Stomach (tissue), 9 donors: ENCODE measurements around the gene C1orf21. TPM values are rescaled to one million over a fixed set of nuclear protein-coding genes. Genes with fewer than 3 reads are reported as not detected.

Source experiments
- DNase-seq, 2 donors: peaks; one replicate each; pipeline versions ENCODE4 v3.0.0 to v3.0.0-alpha.2; 2013 to 2019
- H3K27ac ChIP-seq, 5 donors: fragments of 200-600 bp in 4 of 5; sonication (generic) in 4 of 5; one replicate each; pipeline ENCODE4 v1.5.1; 2013 to 2019; ENCODE audit warnings: mild to moderate bottlenecking in 1 of 5, moderate library complexity in 1 of 5
- H3K27me3 ChIP-seq, 3 donors: fragments of 200-600 bp; sonication (generic); one replicate each; pipeline ENCODE4 v1.5.1; 2017 to 2019; ENCODE audit warnings: mixed run types in 1 of 3
- H3K36me3 ChIP-seq, 4 donors: fragments of 200-600 bp; sonication (generic); 1 replicate in 3 of 4; 2 replicates in 1 of 4; pipeline ENCODE4 v1.5.1; 2016 to 2019
- H3K4me1 ChIP-seq, 4 donors: fragments of 200-600 bp; sonication (generic); one replicate each; pipeline ENCODE4 v1.5.1; 2016 to 2019
- H3K4me3 ChIP-seq, 4 donors: fragments of 200-600 bp; sonication (generic) in 3 of 4; one replicate each; pipeline ENCODE4 v1.5.1; 2016 to 2019; ENCODE audit warnings: mild to moderate bottlenecking in 1 of 4
- H3K9me3 ChIP-seq, 4 donors: fragments of 200-600 bp; sonication (generic); one replicate each; pipeline ENCODE4 v1.5.1; 2016 to 2019
- EP300 ChIP-seq: sonication (generic); formaldehyde crosslinking; IDR thresholded peaks from one replicate; pipeline ENCODE4 v1.6.1; 2017; ENCODE audit warnings: antibody characterized with exemption
- POLR2A ChIP-seq, 4 donors: fragments of 450-650 bp; IDR thresholded peaks; one replicate each; pipeline ENCODE4 v1.6.1; 2016; ENCODE audit warnings: antibody characterized with exemption in 4 of 4, control low read depth in 2 of 4, mild to moderate bottlenecking in 1 of 4, moderate library complexity in 1 of 4
- POLR2AphosphoS5 ChIP-seq, 3 donors: sonication (generic); formaldehyde crosslinking; IDR thresholded peaks; one replicate each; pipeline ENCODE4 v1.6.1; 2016; ENCODE audit warnings: antibody characterized with exemption in 3 of 3
- WGBS, 5 donors: extraction: QIAGEN DNeasy Blood & Tissue Kit in 3 of 5; methylation state at CpG; one replicate each; pipeline versions ENCODE4 v1.1.5 to v1.1.7; 2013 to 2018; 5-methylcytosine and 5-hydroxymethylcytosine counted together
- intact Hi-C: fragments of 100-400 bp; cut with DNase I; formaldehyde crosslinking; loops from one replicate; pipeline ENCODE4 v1.15.1; 2023; ENCODE audit warnings: low total_unique reads
- polyA plus RNA-seq, 3 donors: library from polyadenylated mRNA; stranded (reverse); fragments of 200-250 nt; gene quantifications; one replicate each; pipeline ENCODE4 v1.2.3, GENCODE V29; 2013
- total RNA-seq, 5 donors: library from RNA; depleted of rRNA; stranded (reverse); fragments of >200 nt; gene quantifications; one replicate each; pipeline versions ENCODE4 v1.1.0 to v1.2.3, GENCODE V29; 2014 to 2016
- TF ChIP-seq, protein P1 (sequence below), 7 experiments: fragments of 450-650 bp in 4 of 7; fragments of 200-600 bp in 3 of 7; sonication (generic) in 3 of 7; IDR thresholded peaks; one replicate each; pipeline ENCODE4 v1.5.1; 2016 to 2019; ENCODE audit warnings: antibody characterized with exemption in 7 of 7, control low read depth in 2 of 7, mild to moderate bottlenecking in 1 of 7
- donor health status: healthy with polysubstance abuse.
- donor health status: Bipolar disorder and iron deficiency.
- donor health status: healthy.

Gene C1orf21
- total and polyA plus RNA-seq, 8 donors = 10.1 to 114 (median 37.4) TPM

DNA sequence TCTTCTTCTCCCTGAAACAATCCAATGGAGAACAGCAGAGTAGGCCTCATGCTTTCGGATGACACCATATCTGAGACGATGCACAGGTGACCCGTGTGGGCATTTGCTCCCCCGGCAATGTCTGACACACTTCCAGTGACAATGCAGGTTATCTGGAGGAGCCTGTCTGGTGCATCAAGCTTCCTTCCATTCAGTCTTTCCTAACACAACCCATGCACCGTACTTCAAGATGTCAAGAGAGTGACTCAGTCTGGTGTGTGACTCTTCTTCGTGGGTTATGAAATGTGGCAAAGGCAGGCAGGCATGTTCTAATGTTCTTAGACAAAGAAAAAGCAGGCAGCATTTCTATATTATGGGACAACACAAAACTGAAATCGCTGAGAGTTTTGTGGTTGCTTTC, 208.8 kb downstream of the C1orf21 start:
- no peak for DNase-seq
- Histone ChIP-seq H3K36me3 (no peaks in the 10 kb centered on the region), H3K27me3 (no peaks in the 10 kb centered on the region), H3K4me1 (peaks cover 0 to 20% (median 9%) of the 10 kb centered on the region in 4 donors), H3K9me3 (no peaks in the 10 kb centered on the region), H3K4me3 (no peak overlapping the region), H3K27ac (no peak overlapping the region)
- TF ChIP-seq POLR2A (IDR thresholded peaks at IDR 0.05) = no peak
- intact Hi-C loops = no loop called here
- WGBS, 5 donors = 81 to 94% (median 93%) methylated on average over 7 of the region's 7 CpGs

- Histone ChIP-seq H3K27me3 (no peaks in the 10 kb centered on the region), H3K9me3 (no peaks in the 10 kb centered on the region), H3K4me1 (peaks cover 0 to 15% (median 7%) of the 10 kb centered on the region in 4 donors), H3K27ac (no peak overlapping the region), H3K36me3 (no peaks in the 10 kb centered on the region), H3K4me3 (no peak overlapping the region)
- WGBS, 5 donors = 55 to 71% (median 61%) methylated on average over 8 of the region's 8 CpGs
- DNase-seq = no peak
- intact Hi-C loops = no loop called here
- no peak for TF ChIP-seq EP300
- TF ChIP-seq POLR2AphosphoS5 (IDR thresholded peaks at IDR 0.05) = no peak
- TF ChIP-seq, protein P1, sequence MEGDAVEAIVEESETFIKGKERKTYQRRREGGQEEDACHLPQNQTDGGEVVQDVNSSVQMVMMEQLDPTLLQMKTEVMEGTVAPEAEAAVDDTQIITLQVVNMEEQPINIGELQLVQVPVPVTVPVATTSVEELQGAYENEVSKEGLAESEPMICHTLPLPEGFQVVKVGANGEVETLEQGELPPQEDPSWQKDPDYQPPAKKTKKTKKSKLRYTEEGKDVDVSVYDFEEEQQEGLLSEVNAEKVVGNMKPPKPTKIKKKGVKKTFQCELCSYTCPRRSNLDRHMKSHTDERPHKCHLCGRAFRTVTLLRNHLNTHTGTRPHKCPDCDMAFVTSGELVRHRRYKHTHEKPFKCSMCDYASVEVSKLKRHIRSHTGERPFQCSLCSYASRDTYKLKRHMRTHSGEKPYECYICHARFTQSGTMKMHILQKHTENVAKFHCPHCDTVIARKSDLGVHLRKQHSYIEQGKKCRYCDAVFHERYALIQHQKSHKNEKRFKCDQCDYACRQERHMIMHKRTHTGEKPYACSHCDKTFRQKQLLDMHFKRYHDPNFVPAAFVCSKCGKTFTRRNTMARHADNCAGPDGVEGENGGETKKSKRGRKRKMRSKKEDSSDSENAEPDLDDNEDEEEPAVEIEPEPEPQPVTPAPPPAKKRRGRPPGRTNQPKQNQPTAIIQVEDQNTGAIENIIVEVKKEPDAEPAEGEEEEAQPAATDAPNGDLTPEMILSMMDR (IDR thresholded peaks at IDR 0.05) = no peak
- TF ChIP-seq POLR2A (IDR thresholded peaks at IDR 0.05) = no peak
Observed at GRCh38 chr1:184596950-184597645, 210.3 kb downstream of the C1orf21 start.

GRCh38 chr1:184597650-184598357, 211.0 kb downstream of the C1orf21 start:
- Histone ChIP-seq H3K4me3 (no peak overlapping the region), H3K9me3 (no peaks in the 10 kb centered on the region), H3K27me3 (no peaks in the 10 kb centered on the region), H3K4me1 (peaks cover 0 to 15% (median 7%) of the 10 kb centered on the region in 4 donors), H3K36me3 (no peaks in the 10 kb centered on the region), H3K27ac (no peak overlapping the region)
- WGBS, 5 donors = 24 to 48% (median 41%) methylated on average over 4 of the region's 4 CpGs
- DNase-seq = no peak
- intact Hi-C loops = no loop called here
- no peak for TF ChIP-seq EP300
- TF ChIP-seq POLR2A (IDR thresholded peaks at IDR 0.05) = no peak
- no peak for TF ChIP-seq POLR2AphosphoS5 (IDR thresholded peaks at IDR 0.05)
- TF ChIP-seq, protein P1 (IDR thresholded peaks at IDR 0.05) = no peak

- no peaks in the 10 kb centered on the region for H3K9me3 ChIP-seq
- DNase-seq = no peak
- H3K4me1 ChIP-seq = peaks cover 0 to 15% (median 7%) of the 10 kb centered on the region in 4 donors
- 90 to 93% (median 92%) methylated on average over 6 of the region's 6 CpGs for WGBS, 5 donors
- no peaks in the 10 kb centered on the region for H3K36me3 ChIP-seq
- H3K4me3 ChIP-seq = no peak overlapping the region
- H3K27me3 ChIP-seq = no peaks in the 10 kb centered on the region
- TF ChIP-seq, protein P1 (IDR thresholded peaks at IDR 0.05) = no peak
- TF ChIP-seq POLR2A (IDR thresholded peaks at IDR 0.05) = no peak
- intact Hi-C loops = no loop called here
- H3K27ac ChIP-seq = no peak overlapping the region
Observed at GRCh38 chr1:184598403-184599193, 211.8 kb downstream of the C1orf21 start.
